Ramos (cell line): Measurements from ENCODE around the gene HSFX1.

Experiments used
- in situ Hi-C: fragments of 300-500 bp; cut with MboI; formaldehyde crosslinking; loops from one replicate; pipeline ENCODE4 v1.14.3; 2022; ENCODE audit warnings: low sequenced_read_pairs; ENCODE audit not compliant: unreplicated experiment

HSFX1 gene

GRCh38 chrX:149803458-149804062 is 29.7 kb downstream of the HSFX1 start:
- in situ Hi-C loops: no loop called here

DNA sequence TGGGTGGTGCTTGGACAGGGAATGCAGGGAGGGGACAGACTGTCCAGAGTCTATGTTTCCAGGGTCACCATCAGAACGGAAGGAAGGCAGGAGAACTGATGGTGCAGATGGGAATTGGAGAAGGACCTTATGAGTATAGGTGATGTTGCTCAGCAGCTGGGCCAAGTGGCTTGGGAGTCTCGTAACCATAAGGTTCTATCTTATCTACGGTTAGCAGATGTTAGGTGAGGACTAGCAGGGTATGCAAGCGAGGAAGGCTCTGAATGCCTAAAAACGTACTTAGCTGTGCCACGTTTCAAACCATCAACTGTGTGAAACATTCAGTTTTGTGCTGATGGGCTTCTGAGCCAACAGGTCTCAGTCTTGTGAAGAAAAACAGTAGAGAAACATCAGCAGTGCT is 30.2 kb downstream of the HSFX1 start:
- in situ Hi-C loops: no loop called here

GRCh38 chrX:149807747-149808458 is 34.0 kb downstream of the HSFX1 start:
- in situ Hi-C loops: no loop called here

- in situ Hi-C loops: no loop called here
Observed at GRCh38 chrX:149818652-149819051, 44.8 kb downstream of the HSFX1 start.

GRCh38 chrX:149819371-149819770 is 45.5 kb downstream of the HSFX1 start:
- in situ Hi-C loops: no loop called here

DNA sequence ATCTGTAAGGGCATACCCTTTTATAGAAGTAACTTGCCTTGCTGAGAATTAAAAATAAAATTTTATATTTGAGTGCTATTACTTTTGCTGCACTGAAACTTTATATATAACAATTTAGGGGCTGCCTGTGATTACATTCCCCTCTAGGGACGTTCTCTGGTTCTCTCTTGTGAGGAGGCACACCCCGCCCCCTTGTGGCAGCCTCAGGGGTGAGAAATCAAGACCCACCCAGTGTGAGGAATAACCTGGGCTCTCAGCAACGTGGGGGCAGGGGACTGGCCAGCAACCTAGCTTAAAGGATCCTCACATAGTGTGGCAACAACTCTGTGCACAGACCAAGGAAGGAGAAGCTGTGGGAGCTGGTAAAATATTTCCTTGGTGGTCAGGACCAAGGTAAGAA is 51.6 kb downstream of the HSFX1 start:
- in situ Hi-C loops: no loop called here
